HCT116 (cell line): Measurements from ENCODE around the gene ERC2. TPM values are rescaled to one million over a fixed set of nuclear protein-coding genes. Genes with fewer than 3 reads are reported as not detected.

ENCODE experiments used
- ATAC-seq: fragments of 200-7000 bp; cut with Tn5 transposase; 2 replicates; pipeline ENCODE4 v1.9.1; 2020; ENCODE audit warnings: mild to moderate bottlenecking, moderate library complexity
- BruUV-seq: library from RNA; stranded (reverse); fragments of 400-500 nt; replicated peaks from 2 replicates; lab custom pipeline; 2021; lab: Mats Ljungman, UMichigan
- CTCF ChIA-PET: fragments of 300-600 bp; sonication (Branson Sonifier 250); formaldehyde crosslinking; loops from one replicate; lab custom pipeline; 2021; ENCODE audit warnings: antibody characterized with exemption; lab: Charles Lee
- POLR2A ChIA-PET: fragments of 300-600, 350-600 bp; sonication (Branson Sonifier 250); formaldehyde crosslinking; loops from one replicate; lab custom pipeline; 2021; ENCODE audit warnings: antibody characterized with exemption; lab: Charles Lee
- RAD21 ChIA-PET, 2 experiments: fragments of 300-600 bp; sonication (Branson Sonifier 250); formaldehyde crosslinking; loops; one replicate each; lab custom pipeline; 2023; ENCODE audit warnings: low total read pairs in 2 of 2; ENCODE audit not compliant: uncharacterized antibody in 2 of 2, unreplicated experiment in 2 of 2, low non-redundant PET in 1 of 2; lab: Charles Lee
- DNase-seq: peaks from one replicate; pipeline ENCODE4 v3.0.0-alpha.2; 2010; ENCODE audit warnings: low read depth, low spot score
- H2AFZ ChIP-seq: fragments of 200-600 bp; shearing (Covaris generic), sonication (generic); 2 replicates; pipeline ENCODE4 v1.6.1; 2017; ENCODE audit warnings: low read depth, mixed run types, mixed read lengths, antibody characterized with exemption, low read length; ENCODE audit not compliant: poor library complexity, severe bottlenecking
- H3K27ac ChIP-seq: 2 replicates; pipeline ENCODE4 v1.5.1; 2012; ENCODE audit warnings: low read depth, low read length
- H3K27me3 ChIP-seq: fragments of 200-600 bp; sonication (generic); 2 replicates; pipeline ENCODE4 v1.6.1; 2016; ENCODE audit warnings: mixed run types, low read length, mixed read lengths; ENCODE audit not compliant: insufficient read depth
- H3K36me3 ChIP-seq, 2 experiments: fragments of 200-500 bp in 1 of 2; fragments of 200-600 bp in 1 of 2; sonication (Bioruptor generic) in 1 of 2; sonication (generic) in 1 of 2; 2 replicates each; pipeline versions ENCODE4 v1.5.1 to v1.6.1; 2014 to 2016; ENCODE audit warnings: low read length in 2 of 2, inconsistent platforms in 1 of 2, mixed read lengths in 1 of 2, mixed run types in 1 of 2; ENCODE audit not compliant: insufficient read depth in 2 of 2, control insufficient read depth in 1 of 2
- H3K4me1 ChIP-seq, 2 experiments: fragments of 200-600 bp in 1 of 2; sonication (generic) in 1 of 2; 2 replicates each; pipeline versions ENCODE4 v1.5.1 to v1.6.1; 2012 to 2017; ENCODE audit warnings: low read length in 2 of 2, inconsistent platforms in 1 of 2, mild to moderate bottlenecking in 1 of 2, mixed read lengths in 1 of 2, mixed run types in 1 of 2, moderate library complexity in 1 of 2; ENCODE audit not compliant: insufficient read depth in 2 of 2, control insufficient read depth in 1 of 2
- H3K4me2 ChIP-seq: fragments of 200-600 bp; sonication (generic); 2 replicates; pipeline ENCODE4 v1.6.1; 2017; ENCODE audit warnings: mixed run types, low read length, mixed read lengths
- H3K4me3 ChIP-seq, 2 experiments: fragments of 200-600 bp in 1 of 2; sonication (generic) in 1 of 2; replicated peaks in 1 of 2; 2 replicates each; pipeline ENCODE4 v1.5.1; 2011 to 2016; ENCODE audit warnings: low read length in 2 of 2, control low read depth in 1 of 2, low read depth in 1 of 2, mild to moderate bottlenecking in 1 of 2, mixed read lengths in 1 of 2, mixed run types in 1 of 2
- H3K79me2 ChIP-seq: fragments of 200-600 bp; sonication (generic); 2 replicates; pipeline ENCODE4 v1.6.1; 2017; ENCODE audit warnings: mild to moderate bottlenecking, mixed run types, low read length, moderate library complexity, mixed read lengths; ENCODE audit not compliant: insufficient read depth
- H3K9ac ChIP-seq: fragments of 200-600 bp; sonication (generic); 2 replicates; pipeline ENCODE4 v1.6.1; 2016; ENCODE audit warnings: low read length, mixed read lengths
- H3K9me2 ChIP-seq: fragments of 200-600 bp; sonication (generic), shearing (Covaris generic); 2 replicates; pipeline ENCODE4 v1.6.1; 2017; ENCODE audit warnings: mixed run types, mild to moderate bottlenecking, moderate library complexity; ENCODE audit not compliant: insufficient read depth
- H3K9me3 ChIP-seq, 2 experiments: fragments of 200-500 bp in 1 of 2; fragments of 200-600 bp in 1 of 2; sonication (Bioruptor generic) in 1 of 2; sonication (generic) in 1 of 2; 2 replicates each; pipeline ENCODE4 v1.6.1; 2014 to 2017; ENCODE audit warnings: low read length in 2 of 2, mixed read lengths in 2 of 2, inconsistent platforms in 1 of 2, low read depth in 1 of 2, mild to moderate bottlenecking in 1 of 2, mixed run types in 1 of 2, moderate library complexity in 1 of 2; ENCODE audit not compliant: control insufficient read depth in 1 of 2, insufficient read depth in 1 of 2
- H4K20me1 ChIP-seq: fragments of 200-600 bp; sonication (generic), shearing (Covaris generic); 2 replicates; pipeline ENCODE4 v1.6.1; 2017; ENCODE audit warnings: mixed run types, mild to moderate bottlenecking, moderate library complexity; ENCODE audit not compliant: insufficient read depth
- CBX3 ChIP-seq: IDR thresholded peaks from 2 replicates; pipeline ENCODE4 v1.6.1; 2012; ENCODE audit warnings: low read depth
- CEBPB ChIP-seq: IDR thresholded peaks from 2 replicates; pipeline ENCODE4 v1.6.1; 2012; ENCODE audit warnings: low read depth
- EZH2 ChIP-seq: fragments of 200-600 bp; sonication (generic); IDR thresholded peaks from 2 replicates; pipeline ENCODE4 v1.6.1; 2017; ENCODE audit warnings: antibody characterized with exemption, mixed run types
- JUND ChIP-seq: IDR thresholded peaks from 2 replicates; pipeline ENCODE4 v1.6.1; 2012
- POLR2AphosphoS5 ChIP-seq: IDR thresholded peaks from 2 replicates; pipeline ENCODE4 v1.6.1; 2011; ENCODE audit warnings: mild to moderate bottlenecking, low read depth, low read length, moderate library complexity
- RAD21 ChIP-seq: IDR thresholded peaks from 2 replicates; pipeline ENCODE4 v1.6.1; 2012; ENCODE audit warnings: low read depth, mild to moderate bottlenecking
- SIN3A ChIP-seq: IDR thresholded peaks from 2 replicates; pipeline ENCODE4 v1.6.1; 2012; ENCODE audit warnings: low read depth
- SP1 ChIP-seq: IDR thresholded peaks from 2 replicates; pipeline ENCODE4 v1.6.1; 2012; ENCODE audit warnings: low read depth
- SRF ChIP-seq: IDR thresholded peaks from 2 replicates; pipeline ENCODE4 v1.6.1; 2012; ENCODE audit warnings: low read depth
- TCF7L2 ChIP-seq: IDR thresholded peaks from 2 replicates; pipeline ENCODE4 v1.7.0; 2011; ENCODE audit warnings: borderline replicate concordance, inconsistent platforms; ENCODE audit not compliant: insufficient read depth, insufficient read length; ENCODE audit errors: extremely low read depth
- YY1 ChIP-seq: IDR thresholded peaks from 2 replicates; pipeline ENCODE4 v1.6.1; 2011; ENCODE audit warnings: low read length, low read depth, moderate library complexity, mild to moderate bottlenecking; ENCODE audit not compliant: insufficient replicate concordance; ENCODE audit errors: extremely low read depth
- intact Hi-C: fragments of 100-400 bp; cut with micrococcal nuclease; formaldehyde crosslinking; loops from 2 replicates; pipeline ENCODE4 v1.10.0; 2022
- total RNA-seq: library from RNA; stranded (reverse); gene quantifications from one replicate; pipeline ENCODE4 v1.2.1, GENCODE V29; 2021; ENCODE audit not compliant: unreplicated experiment
- TF ChIP-seq, protein P1 (sequence below): IDR thresholded peaks from 2 replicates; pipeline ENCODE4 v1.6.1; 2012; ENCODE audit warnings: low read depth
- TF ChIP-seq, protein P2 (sequence below): IDR thresholded peaks from 2 replicates; pipeline ENCODE4 v1.6.1; 2011; ENCODE audit warnings: mild to moderate bottlenecking, low read length, moderate library complexity; ENCODE audit not compliant: insufficient replicate concordance; ENCODE audit errors: extremely low read depth
- TF ChIP-seq, protein P3 (sequence below), 3 experiments: fragments of 200-600 bp in 1 of 3; sonication (generic) in 1 of 3; IDR thresholded peaks in 2 of 3; conservative IDR thresholded peaks in 1 of 3; 2 replicates each; pipeline ENCODE4 v1.5.1; 2012 to 2017; ENCODE audit warnings: low read depth in 2 of 3, low read length in 2 of 3, antibody characterized with exemption in 1 of 3, borderline replicate concordance in 1 of 3, control low read depth in 1 of 3, mild to moderate bottlenecking in 1 of 3, mixed read lengths in 1 of 3, mixed run types in 1 of 3, moderate library complexity in 1 of 3; ENCODE audit not compliant: insufficient read depth in 1 of 3

ERC2 gene
- total RNA-seq, 1 experiment from 2014 or later: not detected

DNA sequence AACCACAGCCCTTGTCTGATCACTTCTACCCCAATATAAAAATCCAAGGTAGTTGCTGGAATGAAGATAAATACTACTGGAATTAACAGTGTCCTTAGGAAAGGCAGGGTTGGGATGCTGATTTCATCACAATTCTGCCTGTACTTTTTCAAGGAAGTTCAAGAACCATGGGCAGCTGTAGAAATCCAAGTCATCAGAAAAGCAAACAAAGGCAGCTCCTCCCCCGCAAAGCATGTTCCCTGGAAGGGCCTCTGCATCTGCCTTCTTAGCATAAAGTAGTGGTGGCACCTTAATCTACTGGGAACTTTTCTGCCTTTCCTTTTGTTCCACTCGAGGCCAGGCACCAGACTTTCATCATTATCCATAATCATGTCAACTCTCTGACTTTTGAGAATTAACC, 54.4 kb downstream of the ERC2 start:
- RAD21 ChIA-PET: interaction anchor here in 1 of 2 experiments (0.6 kb wide), 1 partner anchor 74 kb away, joined by 3 read pairs; no protein-coding TSS in a partner anchor
- no peaks in the 10 kb centered on the region for H4K20me1 ChIP-seq
- no peak overlapping the region for H3K4me2 ChIP-seq
- TF ChIP-seq CBX3: no peak
- TF ChIP-seq, protein P1, sequence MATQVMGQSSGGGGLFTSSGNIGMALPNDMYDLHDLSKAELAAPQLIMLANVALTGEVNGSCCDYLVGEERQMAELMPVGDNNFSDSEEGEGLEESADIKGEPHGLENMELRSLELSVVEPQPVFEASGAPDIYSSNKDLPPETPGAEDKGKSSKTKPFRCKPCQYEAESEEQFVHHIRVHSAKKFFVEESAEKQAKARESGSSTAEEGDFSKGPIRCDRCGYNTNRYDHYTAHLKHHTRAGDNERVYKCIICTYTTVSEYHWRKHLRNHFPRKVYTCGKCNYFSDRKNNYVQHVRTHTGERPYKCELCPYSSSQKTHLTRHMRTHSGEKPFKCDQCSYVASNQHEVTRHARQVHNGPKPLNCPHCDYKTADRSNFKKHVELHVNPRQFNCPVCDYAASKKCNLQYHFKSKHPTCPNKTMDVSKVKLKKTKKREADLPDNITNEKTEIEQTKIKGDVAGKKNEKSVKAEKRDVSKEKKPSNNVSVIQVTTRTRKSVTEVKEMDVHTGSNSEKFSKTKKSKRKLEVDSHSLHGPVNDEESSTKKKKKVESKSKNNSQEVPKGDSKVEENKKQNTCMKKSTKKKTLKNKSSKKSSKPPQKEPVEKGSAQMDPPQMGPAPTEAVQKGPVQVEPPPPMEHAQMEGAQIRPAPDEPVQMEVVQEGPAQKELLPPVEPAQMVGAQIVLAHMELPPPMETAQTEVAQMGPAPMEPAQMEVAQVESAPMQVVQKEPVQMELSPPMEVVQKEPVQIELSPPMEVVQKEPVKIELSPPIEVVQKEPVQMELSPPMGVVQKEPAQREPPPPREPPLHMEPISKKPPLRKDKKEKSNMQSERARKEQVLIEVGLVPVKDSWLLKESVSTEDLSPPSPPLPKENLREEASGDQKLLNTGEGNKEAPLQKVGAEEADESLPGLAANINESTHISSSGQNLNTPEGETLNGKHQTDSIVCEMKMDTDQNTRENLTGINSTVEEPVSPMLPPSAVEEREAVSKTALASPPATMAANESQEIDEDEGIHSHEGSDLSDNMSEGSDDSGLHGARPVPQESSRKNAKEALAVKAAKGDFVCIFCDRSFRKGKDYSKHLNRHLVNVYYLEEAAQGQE: no peak
- no peak for TF ChIP-seq RAD21
- no peak for TF ChIP-seq SP1
- no peak for TF ChIP-seq SIN3A
- no peak for TF ChIP-seq TCF7L2
- TF ChIP-seq, protein P2, sequence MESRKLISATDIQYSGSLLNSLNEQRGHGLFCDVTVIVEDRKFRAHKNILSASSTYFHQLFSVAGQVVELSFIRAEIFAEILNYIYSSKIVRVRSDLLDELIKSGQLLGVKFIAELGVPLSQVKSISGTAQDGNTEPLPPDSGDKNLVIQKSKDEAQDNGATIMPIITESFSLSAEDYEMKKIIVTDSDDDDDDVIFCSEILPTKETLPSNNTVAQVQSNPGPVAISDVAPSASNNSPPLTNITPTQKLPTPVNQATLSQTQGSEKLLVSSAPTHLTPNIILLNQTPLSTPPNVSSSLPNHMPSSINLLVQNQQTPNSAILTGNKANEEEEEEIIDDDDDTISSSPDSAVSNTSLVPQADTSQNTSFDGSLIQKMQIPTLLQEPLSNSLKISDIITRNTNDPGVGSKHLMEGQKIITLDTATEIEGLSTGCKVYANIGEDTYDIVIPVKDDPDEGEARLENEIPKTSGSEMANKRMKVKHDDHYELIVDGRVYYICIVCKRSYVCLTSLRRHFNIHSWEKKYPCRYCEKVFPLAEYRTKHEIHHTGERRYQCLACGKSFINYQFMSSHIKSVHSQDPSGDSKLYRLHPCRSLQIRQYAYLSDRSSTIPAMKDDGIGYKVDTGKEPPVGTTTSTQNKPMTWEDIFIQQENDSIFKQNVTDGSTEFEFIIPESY: no peak
- TF ChIP-seq POLR2AphosphoS5: no peak
- TF ChIP-seq EZH2: no peak
- TF ChIP-seq YY1: no peak
- TF ChIP-seq, protein P3, sequence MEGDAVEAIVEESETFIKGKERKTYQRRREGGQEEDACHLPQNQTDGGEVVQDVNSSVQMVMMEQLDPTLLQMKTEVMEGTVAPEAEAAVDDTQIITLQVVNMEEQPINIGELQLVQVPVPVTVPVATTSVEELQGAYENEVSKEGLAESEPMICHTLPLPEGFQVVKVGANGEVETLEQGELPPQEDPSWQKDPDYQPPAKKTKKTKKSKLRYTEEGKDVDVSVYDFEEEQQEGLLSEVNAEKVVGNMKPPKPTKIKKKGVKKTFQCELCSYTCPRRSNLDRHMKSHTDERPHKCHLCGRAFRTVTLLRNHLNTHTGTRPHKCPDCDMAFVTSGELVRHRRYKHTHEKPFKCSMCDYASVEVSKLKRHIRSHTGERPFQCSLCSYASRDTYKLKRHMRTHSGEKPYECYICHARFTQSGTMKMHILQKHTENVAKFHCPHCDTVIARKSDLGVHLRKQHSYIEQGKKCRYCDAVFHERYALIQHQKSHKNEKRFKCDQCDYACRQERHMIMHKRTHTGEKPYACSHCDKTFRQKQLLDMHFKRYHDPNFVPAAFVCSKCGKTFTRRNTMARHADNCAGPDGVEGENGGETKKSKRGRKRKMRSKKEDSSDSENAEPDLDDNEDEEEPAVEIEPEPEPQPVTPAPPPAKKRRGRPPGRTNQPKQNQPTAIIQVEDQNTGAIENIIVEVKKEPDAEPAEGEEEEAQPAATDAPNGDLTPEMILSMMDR (IDR thresholded peaks at IDR 0.05 in 2 of 3, conservative IDR thresholded peaks at IDR 0.05 in 1 of 3; ENCODE audit: borderline replicate concordance in 1 of 3, insufficient read depth in 1 of 3, low read depth in 2 of 3, low read length in 2 of 3): no peak
- TF ChIP-seq SRF: no peak
- TF ChIP-seq JUND: no peak
- TF ChIP-seq CEBPB: no peak
- TF ChIP-seq, all 23 proteins: peak for 0
- Histone ChIP-seq H3K79me2 (no peaks in the 10 kb centered on the region), H3K9ac (no peak overlapping the region), H3K9me2 (no peaks in the 10 kb centered on the region), H3K27me3 (peaks cover 17% of the 10 kb centered on the region), H3K4me1 (no peaks in the 10 kb centered on the region), H3K27ac (no peak overlapping the region), H3K4me3 (no peak overlapping the region), H3K9me3 (no peaks in the 10 kb centered on the region), H2AFZ (no peak overlapping the region), H3K36me3 (no peaks in the 10 kb centered on the region)
- no peak for DNase-seq
- ATAC-seq: no peak
- CTCF ChIA-PET: no interaction called here
- intact Hi-C loops: no loop called here
- POLR2A ChIA-PET: no interaction called here
- BruUV-seq: no TSS peak
